Stomach (tissue), 9 donors: ENCODE data around the gene ARMH1. TPM values are rescaled to one million over a fixed set of nuclear protein-coding genes. Genes with fewer than 3 reads are reported as not detected.

Experiments used
- DNase-seq, 2 donors: peaks; one replicate each; pipeline versions ENCODE4 v3.0.0 to v3.0.0-alpha.2; 2013 to 2019
- H3K27ac ChIP-seq, 5 donors: fragments of 200-600 bp in 4 of 5; sonication (generic) in 4 of 5; one replicate each; pipeline ENCODE4 v1.5.1; 2013 to 2019; ENCODE audit warnings: mild to moderate bottlenecking in 1 of 5, moderate library complexity in 1 of 5
- H3K27me3 ChIP-seq, 3 donors: fragments of 200-600 bp; sonication (generic); one replicate each; pipeline ENCODE4 v1.5.1; 2017 to 2019; ENCODE audit warnings: mixed run types in 1 of 3
- H3K36me3 ChIP-seq, 4 donors: fragments of 200-600 bp; sonication (generic); 1 replicate in 3 of 4; 2 replicates in 1 of 4; pipeline ENCODE4 v1.5.1; 2016 to 2019
- H3K4me1 ChIP-seq, 4 donors: fragments of 200-600 bp; sonication (generic); one replicate each; pipeline ENCODE4 v1.5.1; 2016 to 2019
- H3K4me3 ChIP-seq, 4 donors: fragments of 200-600 bp; sonication (generic) in 3 of 4; one replicate each; pipeline ENCODE4 v1.5.1; 2016 to 2019; ENCODE audit warnings: mild to moderate bottlenecking in 1 of 4
- H3K9me3 ChIP-seq, 4 donors: fragments of 200-600 bp; sonication (generic); one replicate each; pipeline ENCODE4 v1.5.1; 2016 to 2019
- EP300 ChIP-seq: sonication (generic); formaldehyde crosslinking; IDR thresholded peaks from one replicate; pipeline ENCODE4 v1.6.1; 2017; ENCODE audit warnings: antibody characterized with exemption
- POLR2A ChIP-seq, 4 donors: fragments of 450-650 bp; IDR thresholded peaks; one replicate each; pipeline ENCODE4 v1.6.1; 2016; ENCODE audit warnings: antibody characterized with exemption in 4 of 4, control low read depth in 2 of 4, mild to moderate bottlenecking in 1 of 4, moderate library complexity in 1 of 4
- POLR2AphosphoS5 ChIP-seq, 3 donors: sonication (generic); formaldehyde crosslinking; IDR thresholded peaks; one replicate each; pipeline ENCODE4 v1.6.1; 2016; ENCODE audit warnings: antibody characterized with exemption in 3 of 3
- WGBS, 5 donors: extraction: QIAGEN DNeasy Blood & Tissue Kit in 3 of 5; methylation state at CpG; one replicate each; pipeline versions ENCODE4 v1.1.5 to v1.1.7; 2013 to 2018; 5-methylcytosine and 5-hydroxymethylcytosine counted together
- intact Hi-C: fragments of 100-400 bp; cut with DNase I; formaldehyde crosslinking; loops from one replicate; pipeline ENCODE4 v1.15.1; 2023; ENCODE audit warnings: low total_unique reads
- polyA plus RNA-seq, 3 donors: library from polyadenylated mRNA; stranded (reverse); fragments of 200-250 nt; gene quantifications; one replicate each; pipeline ENCODE4 v1.2.3, GENCODE V29; 2013
- total RNA-seq, 5 donors: library from RNA; depleted of rRNA; stranded (reverse); fragments of >200 nt; gene quantifications; one replicate each; pipeline versions ENCODE4 v1.1.0 to v1.2.3, GENCODE V29; 2014 to 2016
- TF ChIP-seq, protein P1 (sequence below), 7 experiments: fragments of 450-650 bp in 4 of 7; fragments of 200-600 bp in 3 of 7; sonication (generic) in 3 of 7; IDR thresholded peaks; one replicate each; pipeline ENCODE4 v1.5.1; 2016 to 2019; ENCODE audit warnings: antibody characterized with exemption in 7 of 7, control low read depth in 2 of 7, mild to moderate bottlenecking in 1 of 7
- donor health status: healthy with polysubstance abuse.
- donor health status: Bipolar disorder and iron deficiency.
- donor health status: healthy.

The ARMH1 gene
- total and polyA plus RNA-seq, 8 donors: 3.3 to 8.6 (median 4.4) TPM; not detected in 3

DNA sequence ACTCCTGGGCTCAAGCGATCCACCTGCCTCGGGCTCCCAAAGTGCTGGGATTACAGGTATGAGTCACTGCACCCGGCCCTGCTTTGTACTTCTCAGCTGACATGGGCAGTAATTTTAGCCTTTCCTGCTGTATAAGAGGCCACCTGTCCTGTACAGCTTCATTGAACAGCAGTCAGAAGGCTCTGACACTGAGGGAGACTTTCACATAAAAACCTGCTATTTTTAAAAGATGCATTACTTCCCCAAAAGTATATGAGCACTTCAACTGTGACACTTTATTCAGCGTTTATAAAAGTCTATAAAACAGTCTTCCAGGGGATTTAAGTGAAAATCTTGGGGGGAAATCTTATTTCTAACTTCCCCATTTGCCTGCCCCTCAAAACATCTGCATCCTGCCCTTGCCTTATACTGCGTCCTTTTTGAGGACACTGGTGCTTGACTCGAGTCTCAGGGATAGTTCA is 38.8 kb downstream of the ARMH1 start:
- intact Hi-C loops: no loop called here
- Histone ChIP-seq H3K4me3 (no peak overlapping the region), H3K4me1 (peaks cover 0 to 25% (median 5%) of the 10 kb centered on the region in 4 donors), H3K9me3 (no peaks in the 10 kb centered on the region), H3K27me3 (no peaks in the 10 kb centered on the region), H3K36me3 (no peaks in the 10 kb centered on the region), H3K27ac (no peak overlapping the region)
- no peak for TF ChIP-seq EP300
- no peak for TF ChIP-seq POLR2AphosphoS5 (IDR thresholded peaks at IDR 0.05)
- TF ChIP-seq POLR2A (IDR thresholded peaks at IDR 0.05): no peak
- TF ChIP-seq, protein P1, sequence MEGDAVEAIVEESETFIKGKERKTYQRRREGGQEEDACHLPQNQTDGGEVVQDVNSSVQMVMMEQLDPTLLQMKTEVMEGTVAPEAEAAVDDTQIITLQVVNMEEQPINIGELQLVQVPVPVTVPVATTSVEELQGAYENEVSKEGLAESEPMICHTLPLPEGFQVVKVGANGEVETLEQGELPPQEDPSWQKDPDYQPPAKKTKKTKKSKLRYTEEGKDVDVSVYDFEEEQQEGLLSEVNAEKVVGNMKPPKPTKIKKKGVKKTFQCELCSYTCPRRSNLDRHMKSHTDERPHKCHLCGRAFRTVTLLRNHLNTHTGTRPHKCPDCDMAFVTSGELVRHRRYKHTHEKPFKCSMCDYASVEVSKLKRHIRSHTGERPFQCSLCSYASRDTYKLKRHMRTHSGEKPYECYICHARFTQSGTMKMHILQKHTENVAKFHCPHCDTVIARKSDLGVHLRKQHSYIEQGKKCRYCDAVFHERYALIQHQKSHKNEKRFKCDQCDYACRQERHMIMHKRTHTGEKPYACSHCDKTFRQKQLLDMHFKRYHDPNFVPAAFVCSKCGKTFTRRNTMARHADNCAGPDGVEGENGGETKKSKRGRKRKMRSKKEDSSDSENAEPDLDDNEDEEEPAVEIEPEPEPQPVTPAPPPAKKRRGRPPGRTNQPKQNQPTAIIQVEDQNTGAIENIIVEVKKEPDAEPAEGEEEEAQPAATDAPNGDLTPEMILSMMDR (IDR thresholded peaks at IDR 0.05): no peak
- 49 to 59% (median 52%) methylated on average over 6 of the region's 6 CpGs for WGBS, 5 donors
- no peak for DNase-seq

DNA sequence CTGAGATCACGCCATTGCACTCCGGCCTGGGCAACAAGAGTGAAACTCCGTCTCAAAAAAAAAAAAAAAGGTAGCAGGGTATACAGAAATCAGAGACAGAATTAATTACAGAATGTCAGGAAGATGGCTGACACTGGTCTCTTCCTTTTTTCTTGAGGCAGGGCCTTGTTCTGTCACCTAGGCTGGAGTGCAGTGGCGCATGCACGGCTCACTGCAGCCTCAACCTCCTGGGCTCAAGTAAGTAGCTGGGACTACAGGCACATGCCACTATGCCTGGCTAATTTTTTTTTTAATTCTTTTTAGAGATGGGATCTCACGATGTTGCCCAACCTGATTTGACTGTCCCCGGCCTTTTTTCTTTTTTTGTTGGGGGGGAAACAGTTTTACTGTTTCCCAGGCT is 40.0 kb downstream of the ARMH1 start:
- WGBS, 5 donors: 87 to 94% (median 89%) methylated on average over 7 of the region's 7 CpGs
- DNase-seq: no peak
- H3K27me3 ChIP-seq: no peaks in the 10 kb centered on the region
- no peaks in the 10 kb centered on the region for H3K36me3 ChIP-seq
- H3K4me3 ChIP-seq: no peak overlapping the region
- H3K4me1 ChIP-seq: peaks cover 0 to 23% (median 4%) of the 10 kb centered on the region in 4 donors
- no peak for TF ChIP-seq EP300
- TF ChIP-seq, protein P1 (IDR thresholded peaks at IDR 0.05): no peak
- no peak for TF ChIP-seq POLR2A (IDR thresholded peaks at IDR 0.05)
- TF ChIP-seq POLR2AphosphoS5 (IDR thresholded peaks at IDR 0.05): no peak
- intact Hi-C loops: no loop called here
- H3K9me3 ChIP-seq: no peaks in the 10 kb centered on the region
- H3K27ac ChIP-seq: peak overlapping the region in 1 of 5 donors; percentile 7

DNA sequence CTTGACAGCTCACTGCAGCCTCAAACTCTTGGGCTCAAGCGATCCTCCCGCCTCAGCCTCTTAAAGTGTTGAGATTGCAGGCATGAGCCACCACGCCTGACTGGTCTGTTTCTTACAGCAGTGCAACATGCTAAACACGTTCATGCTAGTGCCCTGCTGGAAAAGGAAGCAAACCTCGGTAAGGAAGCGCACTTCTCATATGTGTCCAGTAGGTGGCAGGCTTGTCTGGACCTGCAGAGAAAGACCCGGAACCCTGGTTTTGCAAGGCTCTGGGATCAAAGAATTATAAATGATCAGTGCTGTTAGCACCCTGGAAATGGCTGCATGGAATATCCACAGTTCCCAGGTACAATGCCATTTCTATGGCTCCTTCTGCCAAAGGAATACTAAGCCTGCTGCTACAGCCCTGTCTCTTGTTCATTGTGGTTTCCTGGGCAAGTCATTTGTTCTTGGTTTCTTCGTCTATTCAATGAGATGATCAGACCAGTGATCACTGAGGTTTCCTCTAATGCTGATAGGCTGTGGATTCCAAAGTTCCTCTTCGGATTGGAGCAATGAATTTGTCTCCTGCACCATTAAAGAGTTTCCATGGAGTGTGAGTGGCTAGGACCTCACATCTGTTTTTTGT is 40.5 kb downstream of the ARMH1 start:
- TF ChIP-seq, protein P1 (IDR thresholded peaks at IDR 0.05): peak in 5 of 7 experiments; percentile 69 to 93 (median 84)
- no peak for TF ChIP-seq EP300
- TF ChIP-seq POLR2A (IDR thresholded peaks at IDR 0.05): no peak
- no peak for TF ChIP-seq POLR2AphosphoS5 (IDR thresholded peaks at IDR 0.05)
- Histone ChIP-seq H3K36me3 (no peaks in the 10 kb centered on the region), H3K4me3 (no peak overlapping the region), H3K27me3 (no peaks in the 10 kb centered on the region), H3K9me3 (no peaks in the 10 kb centered on the region), H3K27ac (peak overlapping the region in 2 of 5 donors; percentile 7 to 14), H3K4me1 (peaks cover 0 to 23% (median 4%) of the 10 kb centered on the region in 4 donors)
- intact Hi-C loops: no loop called here
- DNase-seq: peak; percentile 72 to 92
- 5 to 13% (median 10%) methylated on average over 9 of the region's 9 CpGs for WGBS, 5 donors

DNA sequence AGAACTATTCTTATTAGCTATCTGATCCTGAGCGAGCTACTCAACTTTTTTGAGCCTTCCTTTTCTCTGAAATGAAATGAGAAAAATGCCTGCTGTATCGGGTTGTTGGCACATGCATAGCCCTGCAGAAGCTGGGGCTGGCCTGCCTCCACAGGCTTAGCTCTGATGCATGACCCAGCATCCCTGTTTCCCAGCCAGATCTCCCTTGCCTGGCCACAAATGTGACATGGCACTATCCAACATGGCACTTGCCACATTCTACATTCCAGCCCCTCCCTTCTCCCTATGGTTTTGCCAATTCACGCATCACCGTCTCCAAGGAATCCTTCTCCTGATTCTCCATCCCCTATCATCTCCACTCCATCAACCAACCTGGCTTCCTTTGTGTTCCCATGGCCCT is 42.6 kb downstream of the ARMH1 start:
- Histone ChIP-seq H3K27ac (no peak overlapping the region), H3K4me1 (peaks cover 0 to 25% (median 4%) of the 10 kb centered on the region in 4 donors), H3K4me3 (no peak overlapping the region), H3K9me3 (no peaks in the 10 kb centered on the region), H3K36me3 (no peaks in the 10 kb centered on the region), H3K27me3 (no peaks in the 10 kb centered on the region)
- WGBS, 5 donors: 81 to 88% (median 85%) methylated on average over 4 of the region's 4 CpGs
- intact Hi-C loops: no loop called here
- DNase-seq: no peak
- TF ChIP-seq POLR2AphosphoS5 (IDR thresholded peaks at IDR 0.05) (no peak), POLR2A (IDR thresholded peaks at IDR 0.05) (no peak), EP300 (no peak)
- TF ChIP-seq, protein P1 (IDR thresholded peaks at IDR 0.05): no peak
